SK-N-SH (cell line): ENCODE measurements around the gene SPO11. TPM values are rescaled to one million over a fixed set of nuclear protein-coding genes. Genes with fewer than 3 reads are reported as not detected.

Source experiments
- CTCF ChIA-PET: fragments of 300-600, 350-600 bp; formaldehyde crosslinking; extraction: SDS; loops from one replicate; lab custom pipeline; 2021; lab: Yijun Ruan, JAX
- POLR2A ChIA-PET: fragments of 350-600 bp; sonication (Branson Sonifier 250); formaldehyde crosslinking; extraction: SDS; loops from one replicate; lab custom pipeline; 2020; ENCODE audit warnings: antibody characterized with exemption, inconsistent platforms; lab: Yijun Ruan, JAX
- DNase-seq: peaks from one replicate; pipeline ENCODE4 v3.0.0; 2012
- H2AFZ ChIP-seq: fragments of 200-600 bp; sonication (generic); 2 replicates; pipeline ENCODE4 v1.8.1; 2016; ENCODE audit warnings: antibody characterized with exemption, mild to moderate bottlenecking, low read depth
- H3F3A ChIP-seq: fragments of 200-600 bp; sonication (generic); replicated peaks from 2 replicates; pipeline ENCODE3; 2016; ENCODE audit warnings: antibody characterized with exemption, mild to moderate bottlenecking; ENCODE audit not compliant: insufficient read depth
- H3K27ac ChIP-seq, 2 experiments: fragments of 200-500 bp in 1 of 2; fragments of 200-600 bp in 1 of 2; sonication (Bioruptor generic) in 1 of 2; sonication (generic), shearing (Covaris generic) in 1 of 2; 2 replicates each; pipeline versions ENCODE4 v1.5.1 to v1.6.1; 2014 to 2016; ENCODE audit warnings: low read depth in 2 of 2, inconsistent platforms in 1 of 2, low read length in 1 of 2, mild to moderate bottlenecking in 1 of 2, mixed read lengths in 1 of 2
- H3K27me3 ChIP-seq: fragments of 200-600 bp; sonication (generic), shearing (Covaris generic); 2 replicates; pipeline ENCODE4 v1.6.1; 2016; ENCODE audit warnings: mixed run types; ENCODE audit not compliant: insufficient read depth
- H3K36me3 ChIP-seq, 2 experiments: fragments of 200-500 bp in 1 of 2; fragments of 200-600 bp in 1 of 2; sonication (Bioruptor generic) in 1 of 2; sonication (generic) in 1 of 2; replicated peaks in 1 of 2; 2 replicates each; pipeline versions ENCODE3 to v1.5.1; 2014 to 2016; ENCODE audit warnings: low read length in 1 of 2, mild to moderate bottlenecking in 1 of 2; ENCODE audit not compliant: insufficient read depth in 2 of 2, control insufficient read depth in 1 of 2
- H3K4me1 ChIP-seq, 2 experiments: fragments of 200-500 bp in 1 of 2; fragments of 200-600 bp in 1 of 2; sonication (Bioruptor generic) in 1 of 2; sonication (generic), shearing (Covaris generic) in 1 of 2; 2 replicates each; pipeline versions ENCODE4 v1.5.1 to v1.6.1; 2014 to 2016; ENCODE audit warnings: low read depth in 1 of 2, low read length in 1 of 2, mixed run types in 1 of 2; ENCODE audit not compliant: insufficient read depth in 2 of 2, control insufficient read depth in 1 of 2
- H3K4me2 ChIP-seq: fragments of 200-600 bp; sonication (generic), shearing (Covaris generic); 2 replicates; pipeline ENCODE4 v1.6.1; 2017; ENCODE audit warnings: mixed run types
- H3K4me3 ChIP-seq, 2 experiments: fragments of 200-500 bp in 1 of 2; fragments of 200-600 bp in 1 of 2; sonication (Bioruptor generic) in 1 of 2; sonication (generic), shearing (Covaris generic) in 1 of 2; 2 replicates each; pipeline versions ENCODE4 v1.5.1 to v1.8.1; 2014 to 2016; ENCODE audit warnings: low read depth in 2 of 2, inconsistent platforms in 1 of 2, low read length in 1 of 2, mild to moderate bottlenecking in 1 of 2, mixed read lengths in 1 of 2, moderate library complexity in 1 of 2
- H3K79me2 ChIP-seq: fragments of 200-600 bp; sonication (generic); 2 replicates; pipeline ENCODE4 v1.8.1; 2017; ENCODE audit warnings: mild to moderate bottlenecking; ENCODE audit not compliant: insufficient read depth
- H3K9ac ChIP-seq: fragments of 200-600 bp; sonication (generic); 2 replicates; pipeline ENCODE4 v1.6.1; 2017; ENCODE audit warnings: mixed run types
- H3K9me2 ChIP-seq: fragments of 200-600 bp; sonication (generic); 2 replicates; pipeline ENCODE4 v1.6.1; 2017; ENCODE audit warnings: mixed run types
- H3K9me3 ChIP-seq: fragments of 200-600 bp; sonication (generic); 2 replicates; pipeline ENCODE4 v1.6.1; 2017; ENCODE audit warnings: mixed run types, mild to moderate bottlenecking, moderate library complexity
- H4K20me1 ChIP-seq: fragments of 200-600 bp; sonication (generic); 2 replicates; pipeline ENCODE4 v1.6.1; 2017; ENCODE audit warnings: mild to moderate bottlenecking, mixed run types; ENCODE audit not compliant: insufficient read depth
- CHD2 ChIP-seq: fragments of 150-350 bp; IDR thresholded peaks from 2 replicates; pipeline ENCODE4 v1.6.1; 2018; ENCODE audit warnings: low read length; ENCODE audit not compliant: partially characterized antibody
- ELF1 ChIP-seq: IDR thresholded peaks from 2 replicates; pipeline ENCODE4 v1.4.0; 2012
- FOSL2 ChIP-seq: IDR thresholded peaks from 2 replicates; pipeline ENCODE4 v1.4.0; 2012; ENCODE audit warnings: low read depth, mild to moderate bottlenecking, moderate library complexity, borderline replicate concordance
- FOXM1 ChIP-seq: IDR thresholded peaks from 2 replicates; pipeline ENCODE4 v1.4.0; 2012; ENCODE audit warnings: low read depth, mild to moderate bottlenecking
- GABPA ChIP-seq: IDR thresholded peaks from 2 replicates; pipeline ENCODE4 v1.4.0; 2012; ENCODE audit warnings: low read depth, mild to moderate bottlenecking
- GATA2 ChIP-seq: sonication (generic); formaldehyde crosslinking; IDR thresholded peaks from 2 replicates; pipeline ENCODE4 v1.5.0; 2020; ENCODE audit warnings: mild to moderate bottlenecking, missing genetic modification reagents
- IRF3 ChIP-seq: fragments of 150-350 bp; IDR thresholded peaks from 2 replicates; pipeline ENCODE4 v1.6.1; 2016; ENCODE audit warnings: mild to moderate bottlenecking, low read depth, low read length
- JUND ChIP-seq: IDR thresholded peaks from 2 replicates; pipeline ENCODE4 v1.4.0; 2012
- MEF2A ChIP-seq: IDR thresholded peaks from 2 replicates; pipeline ENCODE4 v1.4.0; 2012; ENCODE audit warnings: low read depth, borderline replicate concordance
- MXI1 ChIP-seq: IDR thresholded peaks from 2 replicates; pipeline ENCODE4 v1.6.1; 2012; ENCODE audit warnings: mild to moderate bottlenecking, low read depth, low read length, improper control_type of control experiment
- NFIC ChIP-seq: IDR thresholded peaks from 2 replicates; pipeline ENCODE4 v1.4.0; 2012; ENCODE audit warnings: borderline replicate concordance
- NRF1 ChIP-seq: IDR thresholded peaks from 2 replicates; pipeline ENCODE4 v1.6.1; 2012; ENCODE audit warnings: low read depth, mild to moderate bottlenecking, low read length
- POLR2AphosphoS5 ChIP-seq: IDR thresholded peaks from 2 replicates; pipeline ENCODE4 v1.6.1; 2012; ENCODE audit warnings: low read depth, low read length
- RAD21 ChIP-seq: IDR thresholded peaks from 2 replicates; pipeline ENCODE4 v1.6.1; 2012; ENCODE audit warnings: mild to moderate bottlenecking, low read length
- RCOR1 ChIP-seq: fragments of 150-350 bp; IDR thresholded peaks from 2 replicates; pipeline ENCODE4 v1.6.1; 2017; ENCODE audit warnings: antibody characterized with exemption, low read length
- REST ChIP-seq: IDR thresholded peaks from 2 replicates; pipeline ENCODE4 v1.6.1; 2012; ENCODE audit warnings: mild to moderate bottlenecking, low read depth, low read length, moderate library complexity
- RXRA ChIP-seq: IDR thresholded peaks from 2 replicates; pipeline ENCODE4 v1.4.0; 2012; ENCODE audit warnings: low read depth, mild to moderate bottlenecking, borderline replicate concordance
- SMC3 ChIP-seq: IDR thresholded peaks from 2 replicates; pipeline ENCODE4 v1.6.1; 2012; ENCODE audit warnings: low read depth, low read length, improper control_type of control experiment
- TAF1 ChIP-seq: IDR thresholded peaks from 2 replicates; pipeline ENCODE4 v1.6.1; 2012; ENCODE audit warnings: low read depth, mild to moderate bottlenecking, low read length, moderate library complexity, borderline replicate concordance
- USF2 ChIP-seq: fragments of 150-350 bp; IDR thresholded peaks from 2 replicates; pipeline ENCODE4 v1.6.1; 2017; ENCODE audit warnings: antibody characterized with exemption, low read length, low read depth, borderline replicate concordance
- ZBTB33 ChIP-seq: IDR thresholded peaks from 2 replicates; pipeline ENCODE4 v1.4.0; 2012; ENCODE audit warnings: low read depth, borderline replicate concordance
- WGBS: methylation state at CpG from one replicate; pipeline ENCODE4 v1.1.6; 2017; ENCODE audit warnings: low lambda C conversion rate; 5-methylcytosine and 5-hydroxymethylcytosine counted together
- polyA plus RNA-seq, 3 experiments: library from polyadenylated mRNA; depleted of rRNA; stranded (reverse); fragments of >200 nt; gene quantifications; 2 replicates each; pipeline ENCODE4 v1.2.3, GENCODE V29; 2012

The SPO11 gene
- polyA plus RNA-seq, 1 of the 3 experiments (the other 2 are of a cell fraction) = not detected

DNA sequence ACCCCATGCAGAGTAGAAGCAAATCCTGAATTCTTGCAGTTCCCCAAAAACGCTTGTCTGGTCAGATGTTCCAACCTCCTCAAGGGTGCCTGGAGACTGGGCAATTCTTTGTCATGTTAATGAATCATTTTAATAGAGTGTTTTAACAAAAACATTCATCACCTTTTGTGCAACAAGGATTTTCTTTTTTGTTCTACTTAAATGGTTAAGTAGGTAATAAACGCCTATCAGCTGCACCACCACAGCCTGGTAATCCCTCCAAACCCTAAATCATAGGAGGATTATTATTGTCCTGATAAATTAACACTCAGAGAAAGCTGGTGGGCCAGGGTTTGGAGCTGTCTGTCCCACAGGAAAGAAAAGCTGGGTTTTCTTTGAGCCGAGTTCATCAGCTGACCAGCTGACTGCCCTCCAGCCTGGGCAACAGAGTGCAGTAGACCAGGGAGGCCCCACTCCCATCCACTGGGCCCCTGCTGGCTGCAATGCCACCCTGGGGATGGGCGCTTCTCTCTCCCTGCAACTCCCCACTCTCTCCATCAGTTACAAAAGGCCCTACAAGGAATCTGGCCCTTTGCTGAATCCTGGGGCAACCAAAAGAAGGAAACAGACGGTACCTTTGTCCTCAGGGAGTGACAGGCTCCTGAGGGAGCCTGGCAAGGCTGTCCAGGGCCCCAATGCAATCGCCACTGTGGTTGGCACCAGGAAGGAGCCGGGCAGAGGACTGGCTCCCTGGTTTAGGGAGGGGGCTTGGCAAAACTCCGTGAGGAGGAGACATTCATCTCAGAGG lies 40.0 kb upstream of the SPO11 start:
- H3K36me3 ChIP-seq = no peaks in the 10 kb centered on the region
- H3K4me2 ChIP-seq = no peak overlapping the region
- no peaks in the 10 kb centered on the region for H3K9me3 ChIP-seq
- WGBS = 35% methylated on average over 6 of the region's 8 CpGs
- H3K27me3 ChIP-seq = no peaks in the 10 kb centered on the region; the same call in 1 of the 2 replicates
- no peak overlapping the region for H3K27ac ChIP-seq
- H2AFZ ChIP-seq = no peak overlapping the region
- peaks cover 0 to 3% of the 10 kb centered on the region in 2 experiments; a peak in 1 of 4 replicates for H3K4me1 ChIP-seq
- no peak for TF ChIP-seq GABPA
- TF ChIP-seq, all 33 proteins: peak for 0
- H4K20me1 ChIP-seq = no peaks in the 10 kb centered on the region
- ChIA-PET POLR2A (no interaction called here), CTCF (interaction anchor here (1.1 to 1.2 kb wide), 3 partner anchors 26 to 57 kb away, joined by 3 to 5 read pairs (median 4); no protein-coding TSS in a partner anchor)
- H3K9ac ChIP-seq = no peak overlapping the region
- H3F3A ChIP-seq = no peaks in the 10 kb centered on the region
- no peaks in the 10 kb centered on the region for H3K79me2 ChIP-seq
- no peaks in the 10 kb centered on the region for H3K9me2 ChIP-seq
- no peak overlapping the region for H3K4me3 ChIP-seq
- DNase-seq = no peak

- DNase-seq = no peak
- ChIA-PET CTCF (interaction anchor here (1.2 kb wide), 2 partner anchors 25 to 56 kb away, joined by 3 to 5 read pairs; no protein-coding TSS in a partner anchor), POLR2A (no interaction called here)
- Histone ChIP-seq H4K20me1 (no peaks in the 10 kb centered on the region), H3K27me3 (no peaks in the 10 kb centered on the region), H3K4me3 (no peak overlapping the region), H3K4me1 (peaks cover 0 to 3% of the 10 kb centered on the region in 2 experiments; a peak in 1 of 4 replicates), H3K4me2 (no peak overlapping the region), H3K36me3 (no peaks in the 10 kb centered on the region), H3K9me3 (no peaks in the 10 kb centered on the region), H2AFZ (no peak overlapping the region), H3K79me2 (no peaks in the 10 kb centered on the region), H3K27ac (no peak overlapping the region), H3K9ac (no peak overlapping the region), H3F3A (no peaks in the 10 kb centered on the region), H3K9me2 (no peaks in the 10 kb centered on the region)
- WGBS = 44% methylated on average over 1 of the region's 5 CpGs
- TF ChIP-seq USF2 = no peak
- no peak for TF ChIP-seq RXRA
- TF ChIP-seq CHD2 = no peak
- no peak for TF ChIP-seq JUND
- TF ChIP-seq ELF1 = no peak
- TF ChIP-seq SMC3 = no peak
- TF ChIP-seq FOSL2 = no peak
- no peak for TF ChIP-seq GATA2 (CRISPR knock-in tag)
- TF ChIP-seq MEF2A = no peak
- no peak for TF ChIP-seq RAD21
- no peak for TF ChIP-seq NRF1
- no peak for TF ChIP-seq TAF1
- TF ChIP-seq NFIC = no peak
- TF ChIP-seq POLR2AphosphoS5 = no peak
- no peak for TF ChIP-seq RCOR1
- no peak for TF ChIP-seq IRF3
- TF ChIP-seq REST = no peak
- no peak for TF ChIP-seq MXI1
- no peak for TF ChIP-seq ZBTB33
- TF ChIP-seq FOXM1 = no peak
These were observed 39.5 kb upstream of the SPO11 start for GRCh38 chr20:57290178-57290484.
